ENCODE measurements around the gene SPATS2. TPM values are rescaled to one million over a fixed set of nuclear protein-coding genes. Genes with fewer than 3 reads are reported as not detected.
"Not testable (repeated sequence)": the region's sequence is repeated elsewhere in the genome, so short reads cannot be mapped to it uniquely, and the experiment has no call there.

SPATS2 gene
- total RNA-seq, 1 donor from 2014 or later: 12.4 TPM

- ATAC-seq: no peak
Observed at GRCh38 chr12:49414364-49414763, 47.1 kb downstream of the SPATS2 start.

- ATAC-seq: no peak
Observed at GRCh38 chr12:49415521-49415970, 48.3 kb downstream of the SPATS2 start.

- no peak for ATAC-seq
Observed at GRCh38 chr12:49416892-49417291, 49.6 kb downstream of the SPATS2 start.

- ATAC-seq: no peak
Observed at GRCh38 chr12:49417558-49417957, 50.3 kb downstream of the SPATS2 start.

GRCh38 chr12:49420556-49420955, 53.3 kb downstream of the SPATS2 start:
- ATAC-seq: no peak

GRCh38 chr12:49422114-49422513, 54.9 kb downstream of the SPATS2 start:
- no peak for ATAC-seq

- ATAC-seq: no peak
Observed at GRCh38 chr12:49428793-49429192, 61.5 kb downstream of the SPATS2 start.

- no peak for ATAC-seq
Observed at GRCh38 chr12:49432616-49433015, 65.4 kb downstream of the SPATS2 start.

- ATAC-seq: not testable (repeated sequence)
Observed at GRCh38 chr12:49436799-49437198, 69.5 kb downstream of the SPATS2 start.

- ATAC-seq: no peak
Observed at GRCh38 chr12:49439042-49439441, 71.8 kb downstream of the SPATS2 start.

- ATAC-seq: no peak
Observed at GRCh38 chr12:49440035-49440434, 72.8 kb downstream of the SPATS2 start.

- ATAC-seq: no peak
Observed at GRCh38 chr12:49442915-49443314, 75.7 kb downstream of the SPATS2 start.

- no peak for ATAC-seq
Observed at GRCh38 chr12:49446571-49446970, 79.3 kb downstream of the SPATS2 start.

GRCh38 chr12:49448858-49449257, 81.6 kb downstream of the SPATS2 start:
- no peak for ATAC-seq

- no peak for ATAC-seq
Observed at GRCh38 chr12:49451468-49452259, 84.4 kb downstream of the SPATS2 start.

- ATAC-seq: no peak
Observed at GRCh38 chr12:49455501-49455900, 88.2 kb downstream of the SPATS2 start.

- ATAC-seq: no peak
Observed at GRCh38 chr12:49456131-49456679, 88.9 kb downstream of the SPATS2 start.

- ATAC-seq: no peak
Observed at GRCh38 chr12:49458816-49459215, 91.6 kb downstream of the SPATS2 start.

- no peak for ATAC-seq
Observed at GRCh38 chr12:49461221-49461620, 94.0 kb downstream of the SPATS2 start.

GRCh38 chr12:49462083-49462744, 95.0 kb downstream of the SPATS2 start:
- no peak for ATAC-seq

GRCh38 chr12:49465132-49465531, 97.9 kb downstream of the SPATS2 start:
- ATAC-seq: no peak

- peak; percentile 41 for ATAC-seq
Observed at GRCh38 chr12:49470986-49471385, 103.7 kb downstream of the SPATS2 start.

GRCh38 chr12:49471557-49471956, 104.3 kb downstream of the SPATS2 start:
- no peak for ATAC-seq

- no peak for ATAC-seq
Observed at GRCh38 chr12:49476091-49476490, 108.8 kb downstream of the SPATS2 start.
